Measurements from ENCODE around the gene FUT2.
"Not testable (repeated sequence)": the region's sequence is repeated elsewhere in the genome, so short reads cannot be mapped to it uniquely, and the experiment has no call there.

FUT2 gene

GRCh38 chr19:48705431-48705830 is 9.7 kb downstream of the FUT2 start:
- DNase-seq: no peak

- no peak for DNase-seq
Observed at GRCh38 chr19:48708471-48708870, 12.7 kb downstream of the FUT2 start.

- DNase-seq: no peak
Observed at GRCh38 chr19:48711106-48711662, 15.4 kb downstream of the FUT2 start.

GRCh38 chr19:48713041-48713863 is 17.5 kb downstream of the FUT2 start:
- no peak for DNase-seq

GRCh38 chr19:48713864-48714755 is 18.3 kb downstream of the FUT2 start:
- DNase-seq: peak; percentile 99

- DNase-seq: no peak
Observed at GRCh38 chr19:48714759-48715675, 19.2 kb downstream of the FUT2 start.

GRCh38 chr19:48715681-48716171 is 20.0 kb downstream of the FUT2 start:
- DNase-seq: no peak

GRCh38 chr19:48716562-48717291 is 21.0 kb downstream of the FUT2 start:
- no peak for DNase-seq

GRCh38 chr19:48718106-48718505 is 22.3 kb downstream of the FUT2 start:
- not testable (repeated sequence) for DNase-seq

GRCh38 chr19:48718711-48719231 is 23.0 kb downstream of the FUT2 start:
- DNase-seq: no peak

GRCh38 chr19:48719263-48720171 is 23.7 kb downstream of the FUT2 start, which contains the start of gene MAMSTR:
TSS of gene MAMSTR (minus strand) at chr19:48719725. CDS start at chr19:48719031, 694 bp downstream.
- DNase-seq: no peak

- DNase-seq: no peak
Observed at GRCh38 chr19:48720251-48720612, 24.5 kb downstream of the FUT2 start.

GRCh38 chr19:48720613-48721296 is 25.0 kb downstream of the FUT2 start:
- peak; percentile 95 for DNase-seq

GRCh38 chr19:48722196-48722708 is 26.5 kb downstream of the FUT2 start:
- no peak for DNase-seq

GRCh38 chr19:48724796-48725753 is 29.3 kb downstream of the FUT2 start:
- no peak for DNase-seq

GRCh38 chr19:48726556-48726955 is 30.8 kb downstream of the FUT2 start:
- no peak for DNase-seq

- DNase-seq: no peak
Observed at GRCh38 chr19:48728911-48729664, 33.3 kb downstream of the FUT2 start.
